H9 (cell line): ENCODE measurements around the gene SDC3. TPM values are rescaled to one million over a fixed set of nuclear protein-coding genes. Genes with fewer than 3 reads are reported as not detected.

Experiments
- DNase-seq: peaks from one replicate; pipeline ENCODE4 v3.0.0-alpha.2; 2017
- H2AFZ ChIP-seq: one replicate; pipeline ENCODE4 v1.6.1; 2013; ENCODE audit warnings: mild to moderate bottlenecking, low read length, control low read depth, moderate library complexity
- H2AK5ac ChIP-seq: 2 replicates; pipeline ENCODE4 v1.6.1; 2013; ENCODE audit warnings: low read length, control low read depth, mixed read lengths; ENCODE audit not compliant: insufficient read length
- H2BK120ac ChIP-seq: one replicate; pipeline ENCODE4 v1.6.1; 2013; ENCODE audit warnings: low read depth, mild to moderate bottlenecking, low read length, control low read depth, inconsistent platforms; ENCODE audit not compliant: poor library complexity, severe bottlenecking
- H2BK12ac ChIP-seq: 2 replicates; pipeline ENCODE4 v1.6.1; 2013; ENCODE audit warnings: low read length, control low read depth, mixed read lengths, low read depth; ENCODE audit not compliant: insufficient read length
- H2BK15ac ChIP-seq: 2 replicates; pipeline ENCODE4 v1.6.1; 2013; ENCODE audit warnings: low read depth, low read length, control low read depth
- H2BK20ac ChIP-seq: one replicate; pipeline ENCODE4 v1.6.1; 2013; ENCODE audit warnings: low read depth, mild to moderate bottlenecking, low read length, control low read depth, inconsistent platforms; ENCODE audit not compliant: poor library complexity, severe bottlenecking
- H2BK5ac ChIP-seq: 2 replicates; pipeline ENCODE4 v1.6.1; 2013; ENCODE audit warnings: low read length, control low read depth, mixed read lengths; ENCODE audit not compliant: insufficient read length
- H3K14ac ChIP-seq: 2 replicates; pipeline ENCODE4 v1.6.1; 2013; ENCODE audit warnings: low read length, control low read depth; ENCODE audit not compliant: insufficient read depth
- H3K18ac ChIP-seq: 2 replicates; pipeline ENCODE4 v1.6.1; 2013; ENCODE audit warnings: low read depth, mild to moderate bottlenecking, mixed read lengths, low read length, control low read depth; ENCODE audit not compliant: insufficient read length
- H3K23ac ChIP-seq: 2 replicates; pipeline ENCODE4 v1.6.1; 2013; ENCODE audit warnings: low read length, control low read depth, mixed read lengths, low read depth; ENCODE audit not compliant: insufficient read length
- H3K23me2 ChIP-seq: 2 replicates; pipeline ENCODE4 v1.6.1; 2013; ENCODE audit warnings: low read depth, mild to moderate bottlenecking, mixed read lengths, low read length, control low read depth; ENCODE audit not compliant: insufficient read length, poor library complexity, severe bottlenecking
- H3K27ac ChIP-seq: 2 replicates; pipeline ENCODE4 v1.5.1; 2013; ENCODE audit warnings: low read length, control low read depth, mixed read lengths, low read depth; ENCODE audit not compliant: insufficient read length
- H3K27me3 ChIP-seq: 2 replicates; pipeline ENCODE4 v1.6.1; 2013; ENCODE audit warnings: low read length, control low read depth, inconsistent platforms; ENCODE audit not compliant: insufficient read depth
- H3K4ac ChIP-seq: 2 replicates; pipeline ENCODE4 v1.6.1; 2013; ENCODE audit warnings: low read depth, mild to moderate bottlenecking, control low read depth, inconsistent platforms, low read length, moderate library complexity
- H3K4me1 ChIP-seq: 2 replicates; pipeline ENCODE4 v1.6.1; 2013; ENCODE audit warnings: low read length, control low read depth, inconsistent platforms; ENCODE audit not compliant: insufficient read depth
- H3K4me2 ChIP-seq: 2 replicates; pipeline ENCODE4 v1.6.1; 2013; ENCODE audit warnings: low read length, control low read depth, mixed read lengths; ENCODE audit not compliant: insufficient read length, insufficient read depth
- H3K56ac ChIP-seq: 2 replicates; pipeline ENCODE4 v1.6.1; 2013; ENCODE audit warnings: low read depth, mild to moderate bottlenecking, mixed read lengths, low read length, control low read depth; ENCODE audit not compliant: insufficient read length
- H3K79me1 ChIP-seq: 2 replicates; pipeline ENCODE4 v1.6.1; 2013; ENCODE audit warnings: low read depth, mild to moderate bottlenecking, moderate library complexity, low read length, control low read depth, inconsistent platforms; ENCODE audit not compliant: insufficient read depth, poor library complexity, severe bottlenecking
- H3K79me2 ChIP-seq: 2 replicates; pipeline ENCODE4 v1.6.1; 2013; ENCODE audit warnings: low read length, control low read depth, inconsistent platforms; ENCODE audit not compliant: insufficient read depth
- H3K9ac ChIP-seq: 2 replicates; pipeline ENCODE4 v1.6.1; 2013; ENCODE audit warnings: low read length, control low read depth, mixed read lengths; ENCODE audit not compliant: insufficient read length; ENCODE audit errors: extremely low read depth
- H3K9me3 ChIP-seq: one replicate; pipeline ENCODE4 v1.6.1; 2013; ENCODE audit warnings: low read depth, low read length, inconsistent platforms; ENCODE audit not compliant: control insufficient read depth
- H3T11ph ChIP-seq: one replicate; pipeline ENCODE4 v1.6.1; 2013; ENCODE audit warnings: mild to moderate bottlenecking, low read length, control low read depth, inconsistent platforms
- H4K20me1 ChIP-seq: one replicate; pipeline ENCODE4 v1.6.1; 2013; ENCODE audit not compliant: control insufficient read depth, insufficient read length, insufficient read depth
- H4K5ac ChIP-seq: 2 replicates; pipeline ENCODE4 v1.6.1; 2013; ENCODE audit warnings: low read depth, mild to moderate bottlenecking, mixed read lengths, low read length, control low read depth; ENCODE audit not compliant: insufficient read length
- H4K8ac ChIP-seq: replicated peaks from 2 replicates; pipeline ENCODE4 v1.6.1; 2013; ENCODE audit warnings: low read length, control low read depth, mixed read lengths, low read depth; ENCODE audit not compliant: insufficient read length
- H4K91ac ChIP-seq: 2 replicates; pipeline ENCODE4 v1.6.1; 2013; ENCODE audit warnings: low read depth, mild to moderate bottlenecking, moderate library complexity, mixed read lengths, low read length, control low read depth; ENCODE audit not compliant: insufficient read length
- H3K27ac Mint-ChIP-seq, 3 experiments: 2 replicates in 2 of 3; 3 replicates in 1 of 3; pipeline ENCODE4 v1.8.0; 2020 to 2021; ENCODE audit warnings: mixed read lengths in 3 of 3, mild to moderate bottlenecking in 1 of 3, moderate library complexity in 1 of 3
- H3K27me3 Mint-ChIP-seq: 2 replicates; pipeline ENCODE4 v1.8.0; 2021; ENCODE audit warnings: low read depth, mild to moderate bottlenecking, moderate library complexity, mixed read lengths
- H3K36me3 Mint-ChIP-seq, 3 experiments: 2 replicates in 2 of 3; 3 replicates in 1 of 3; pipeline ENCODE4 v1.8.0; 2020 to 2021; ENCODE audit warnings: low read depth in 3 of 3, mixed read lengths in 3 of 3; ENCODE audit not compliant: insufficient read depth in 1 of 3
- H3K4me1 Mint-ChIP-seq, 2 experiments: 2 replicates each; pipeline ENCODE4 v1.8.0; 2020; ENCODE audit warnings: mixed read lengths in 2 of 2
- H3K4me3 Mint-ChIP-seq, 2 experiments: 2 replicates in 1 of 2; 3 replicates in 1 of 2; pipeline ENCODE4 v1.8.0; 2020 to 2021; ENCODE audit warnings: mild to moderate bottlenecking in 2 of 2, mixed read lengths in 2 of 2, moderate library complexity in 1 of 2
- H3K9me3 Mint-ChIP-seq, 2 experiments: 2 replicates in 1 of 2; 3 replicates in 1 of 2; pipeline ENCODE4 v1.8.0; 2020; ENCODE audit warnings: mild to moderate bottlenecking in 2 of 2, mixed read lengths in 2 of 2, moderate library complexity in 1 of 2
- WGBS: extraction: QIAGEN DNeasy Blood & Tissue Kit; methylation state at CpG from one replicate; pipeline ENCODE4 v1.1.7; 2013; ENCODE audit warnings: missing lambda C conversion rate, low lambda C conversion rate, mixed read lengths; ENCODE audit not compliant: insufficient read length; ENCODE audit errors: extremely low coverage; 5-methylcytosine and 5-hydroxymethylcytosine counted together
- total RNA-seq: library from RNA; stranded (reverse); gene quantifications from 2 replicates; pipeline ENCODE4 v1.2.1, GENCODE V29; 2021
- TF ChIP-seq, protein P1 (sequence below): fragments of 200-600 bp; sonication (generic); conservative IDR thresholded peaks from 3 replicates; pipeline ENCODE4 v1.8.0; 2021; ENCODE audit warnings: antibody characterized with exemption, mild to moderate bottlenecking

SDC3 gene
- total RNA-seq, 1 experiment from 2014 or later, result 25.9 TPM

DNA sequence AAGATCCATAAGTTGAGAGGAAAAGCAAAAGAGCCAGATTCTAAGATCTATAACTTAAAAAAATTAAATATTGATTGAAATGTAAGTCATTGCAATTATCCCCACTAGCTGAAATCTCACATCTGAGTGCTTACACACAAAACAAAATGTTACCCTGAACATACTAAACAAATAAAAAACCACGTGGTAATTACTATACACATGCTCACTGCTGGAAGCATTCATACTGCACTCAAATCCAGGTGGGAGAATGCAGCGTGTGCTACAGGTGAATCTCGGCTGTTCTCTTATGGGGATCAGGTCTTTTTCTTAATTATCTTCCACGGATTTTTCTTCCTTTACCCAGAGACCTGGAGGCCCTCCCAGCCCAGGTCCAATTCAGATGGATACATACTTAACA, 74.3 kb downstream of the SDC3 start:
- Histone ChIP-seq H3K9me3 (no peaks in the 10 kb centered on the region), H2BK20ac (no peak overlapping the region), H4K20me1 (no peaks in the 10 kb centered on the region), H3K27ac (no peak overlapping the region), H4K91ac (no peak overlapping the region), H3T11ph (no peak overlapping the region), H2BK15ac (no peak overlapping the region), H3K4me1 (peaks cover 3% of the 10 kb centered on the region; the same call in 1 of the 2 replicates), H2AFZ (no peak overlapping the region), H3K23ac (no peak overlapping the region), H4K5ac (no peak overlapping the region), H2BK12ac (no peak overlapping the region), H3K56ac (no peak overlapping the region), H3K4ac (no peak overlapping the region), H2BK5ac (no peak overlapping the region), H3K27me3 (no peaks in the 10 kb centered on the region), H3K4me2 (no peak overlapping the region), H2BK120ac (no peak overlapping the region), H4K8ac (no peak overlapping the region), H2AK5ac (no peak overlapping the region), H3K14ac (no peak overlapping the region), H3K79me1 (no peaks in the 10 kb centered on the region), H3K23me2 (no peaks in the 10 kb centered on the region), H3K9ac (no peak overlapping the region), H3K18ac (no peak overlapping the region), H3K79me2 (no peaks in the 10 kb centered on the region)
- Mint-ChIP-seq H3K9me3 (no peaks in the 10 kb centered on the region), H3K27me3 (peaks cover 11% of the 10 kb centered on the region), H3K27ac (no peak overlapping the region), H3K36me3 (no peaks in the 10 kb centered on the region), H3K4me1 (peaks cover 8 to 11% of the 10 kb centered on the region in 2 experiments), H3K4me3 (no peak overlapping the region)
- WGBS, result no CpG with 5 or more reads among the region's 4 CpGs
- no peak for DNase-seq
- TF ChIP-seq, protein P1, sequence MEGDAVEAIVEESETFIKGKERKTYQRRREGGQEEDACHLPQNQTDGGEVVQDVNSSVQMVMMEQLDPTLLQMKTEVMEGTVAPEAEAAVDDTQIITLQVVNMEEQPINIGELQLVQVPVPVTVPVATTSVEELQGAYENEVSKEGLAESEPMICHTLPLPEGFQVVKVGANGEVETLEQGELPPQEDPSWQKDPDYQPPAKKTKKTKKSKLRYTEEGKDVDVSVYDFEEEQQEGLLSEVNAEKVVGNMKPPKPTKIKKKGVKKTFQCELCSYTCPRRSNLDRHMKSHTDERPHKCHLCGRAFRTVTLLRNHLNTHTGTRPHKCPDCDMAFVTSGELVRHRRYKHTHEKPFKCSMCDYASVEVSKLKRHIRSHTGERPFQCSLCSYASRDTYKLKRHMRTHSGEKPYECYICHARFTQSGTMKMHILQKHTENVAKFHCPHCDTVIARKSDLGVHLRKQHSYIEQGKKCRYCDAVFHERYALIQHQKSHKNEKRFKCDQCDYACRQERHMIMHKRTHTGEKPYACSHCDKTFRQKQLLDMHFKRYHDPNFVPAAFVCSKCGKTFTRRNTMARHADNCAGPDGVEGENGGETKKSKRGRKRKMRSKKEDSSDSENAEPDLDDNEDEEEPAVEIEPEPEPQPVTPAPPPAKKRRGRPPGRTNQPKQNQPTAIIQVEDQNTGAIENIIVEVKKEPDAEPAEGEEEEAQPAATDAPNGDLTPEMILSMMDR, result no peak
